Activated CD4-positive, alpha-beta memory T cell treated with anti-CD3 and anti-CD28 coated beads for 36 hours (primary cell): ENCODE results near the gene TBX6. TPM values are rescaled to one million over a fixed set of nuclear protein-coding genes. Genes with fewer than 3 reads are reported as not detected.
"Not testable (repeated sequence)": the region's sequence is repeated elsewhere in the genome, so short reads cannot be mapped to it uniquely, and the experiment has no call there.

ENCODE experiments used
- CTCF ChIA-PET: fragments of 350-600 bp; sonication (Branson Sonifier 250); formaldehyde crosslinking; loops from one replicate; lab custom pipeline; 2021; ENCODE audit warnings: antibody characterized with exemption, inconsistent platforms; lab: Charles Lee
- POLR2A ChIA-PET: fragments of 350-600 bp; sonication (Branson Sonifier 250); formaldehyde crosslinking; loops from one replicate; lab custom pipeline; 2021; ENCODE audit warnings: antibody characterized with exemption; lab: Charles Lee
- DNase-seq: peaks from one replicate; pipeline ENCODE4 v3.0.0-alpha.2; 2020
- H3K27ac Mint-ChIP-seq: one replicate; pipeline ENCODE4 v1.8.0; 2021; ENCODE audit warnings: mixed read lengths
- H3K27me3 Mint-ChIP-seq: one replicate; pipeline ENCODE4 v1.8.0; 2021; ENCODE audit warnings: mixed read lengths
- H3K36me3 Mint-ChIP-seq: one replicate; pipeline ENCODE4 v1.8.0; 2021; ENCODE audit warnings: mixed read lengths
- H3K4me1 Mint-ChIP-seq: one replicate; pipeline ENCODE4 v1.8.0; 2021; ENCODE audit warnings: low read depth, mixed read lengths
- H3K4me3 Mint-ChIP-seq: one replicate; pipeline ENCODE4 v1.8.0; 2021; ENCODE audit warnings: mild to moderate bottlenecking, mixed read lengths
- H3K9me3 Mint-ChIP-seq: one replicate; pipeline ENCODE4 v1.8.0; 2021; ENCODE audit warnings: mixed read lengths
- intact Hi-C: fragments of 100-400 bp; cut with micrococcal nuclease; formaldehyde crosslinking; loops from one replicate; pipeline ENCODE4 v1.15.1; 2023
- total RNA-seq, 2 experiments: library from RNA; stranded (reverse); gene quantifications; one replicate each; pipeline ENCODE4 v1.2.3, GENCODE V29; 2021

Gene TBX6
- total RNA-seq, 2 experiments from 2014 or later = 2.3 to 2.9 TPM

DNA sequence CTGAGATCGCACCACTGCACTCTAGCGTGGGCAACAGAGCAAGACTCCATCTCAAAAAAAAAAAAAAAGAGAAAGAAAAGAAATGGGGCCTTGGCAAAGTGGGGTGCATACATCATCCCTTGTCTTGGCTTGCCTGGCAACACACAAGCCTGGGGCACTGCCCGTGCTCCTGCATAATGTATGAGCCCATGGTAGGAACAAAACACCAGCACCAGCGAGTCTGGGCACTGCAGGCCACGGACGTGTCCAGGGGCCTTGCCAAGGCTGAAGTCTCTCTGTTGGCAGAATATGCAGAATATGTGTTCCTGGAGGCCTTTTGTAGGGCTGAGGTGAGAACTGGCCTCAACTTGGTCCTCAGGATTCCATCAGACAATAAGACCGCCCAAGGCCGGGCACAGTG is 41.9 kb downstream of the TBX6 start:
- H3K27me3 Mint-ChIP-seq = no peaks in the 10 kb centered on the region
- H3K4me3 Mint-ChIP-seq = no peak overlapping the region
- no peak overlapping the region for H3K27ac Mint-ChIP-seq
- POLR2A ChIA-PET = interaction anchor here (1.6 kb wide), 1 partner anchor 15 kb away, joined by 4 read pairs; no protein-coding TSS in a partner anchor
- H3K36me3 Mint-ChIP-seq = no peaks in the 10 kb centered on the region
- DNase-seq = no peak
- no peaks in the 10 kb centered on the region for H3K9me3 Mint-ChIP-seq
- intact Hi-C loops = loop anchor here (5.0 kb wide), 1 partner anchor 42 kb away; the partner anchor contains the start of gene TBX6
- H3K4me1 Mint-ChIP-seq = peaks cover 28% of the 10 kb centered on the region
- CTCF ChIA-PET = no interaction called here

DNA sequence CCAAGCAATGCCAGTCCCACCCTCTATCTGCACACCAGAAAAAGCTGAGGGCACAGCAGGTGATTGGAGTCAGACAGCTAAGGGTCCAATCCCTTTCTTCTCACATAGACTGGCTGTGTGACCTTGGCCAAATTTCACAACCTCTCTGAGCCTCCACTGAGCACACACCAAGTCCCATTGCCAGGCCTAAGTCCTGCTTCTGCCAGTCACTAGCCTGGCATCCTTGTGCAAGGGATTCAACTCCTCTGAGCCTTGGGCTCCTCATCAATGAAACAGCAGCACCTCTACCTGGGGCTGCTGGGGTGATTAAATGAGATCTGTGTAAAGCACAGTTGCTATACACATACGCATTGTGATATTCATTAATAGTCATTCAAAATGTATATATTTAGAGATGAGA is 45.1 kb downstream of the TBX6 start:
- no peak for DNase-seq
- Mint-ChIP-seq H3K4me1 (peaks cover 14% of the 10 kb centered on the region), H3K36me3 (no peaks in the 10 kb centered on the region), H3K27ac (no peak overlapping the region), H3K27me3 (no peaks in the 10 kb centered on the region), H3K4me3 (no peak overlapping the region), H3K9me3 (no peaks in the 10 kb centered on the region)
- intact Hi-C loops = no loop called here
- POLR2A ChIA-PET = no interaction called here
- CTCF ChIA-PET = interaction anchor here (1.2 kb wide), 1 partner anchor 14 kb away, joined by 3 read pairs; no protein-coding TSS in a partner anchor

DNA sequence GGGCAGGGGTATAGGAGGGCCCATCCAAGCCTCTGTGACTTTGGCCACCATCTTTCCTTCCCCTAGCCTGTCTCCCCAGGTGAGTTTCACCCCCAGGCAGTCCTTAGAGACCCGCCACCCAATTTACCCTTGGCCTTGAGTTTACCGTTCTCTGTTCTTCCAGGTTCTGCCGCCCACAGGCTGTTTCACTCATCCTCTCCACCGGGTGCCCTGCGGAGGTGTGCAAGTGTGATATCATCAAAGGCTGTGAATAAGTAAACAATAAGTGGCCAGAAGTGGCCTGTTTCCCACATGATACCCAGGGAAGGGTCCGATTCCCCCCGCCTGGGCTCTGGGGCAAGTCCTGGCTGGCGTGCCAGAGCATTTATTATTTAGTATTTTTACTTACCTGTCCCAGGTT is 45.5 kb downstream of the TBX6 start:
- Mint-ChIP-seq H3K4me1 (peaks cover 12% of the 10 kb centered on the region), H3K27me3 (no peaks in the 10 kb centered on the region), H3K4me3 (no peak overlapping the region), H3K9me3 (no peaks in the 10 kb centered on the region), H3K27ac (no peak overlapping the region), H3K36me3 (no peaks in the 10 kb centered on the region)
- peak; percentile 49 for DNase-seq
- intact Hi-C loops = no loop called here
- CTCF ChIA-PET = interaction anchor here (1.2 kb wide), 1 partner anchor 14 kb away, joined by 3 read pairs; no protein-coding TSS in a partner anchor
- POLR2A ChIA-PET = no interaction called here

DNA sequence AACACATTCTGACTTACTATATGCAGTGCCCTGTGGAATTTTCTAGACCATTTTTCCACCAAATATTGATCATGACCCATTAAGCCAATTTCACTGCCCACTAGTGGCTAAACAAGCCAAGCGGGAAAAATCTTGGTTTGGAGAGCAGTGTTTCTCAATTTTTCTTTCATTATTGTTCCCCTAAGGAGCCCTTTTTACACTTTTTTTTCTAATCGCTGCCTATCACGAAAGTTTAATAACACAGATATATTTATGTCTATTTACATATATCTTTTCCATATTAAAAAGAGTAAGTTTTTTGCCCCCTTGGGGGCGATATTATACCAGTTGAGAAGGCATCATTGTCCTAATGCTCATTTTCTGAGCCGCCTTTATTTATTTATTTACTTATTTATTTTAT is 49.9 kb downstream of the TBX6 start:
- no peak for DNase-seq
- Mint-ChIP-seq H3K4me1 (peaks cover 8% of the 10 kb centered on the region), H3K9me3 (no peaks in the 10 kb centered on the region), H3K36me3 (no peaks in the 10 kb centered on the region), H3K27ac (no peak overlapping the region), H3K4me3 (no peak overlapping the region), H3K27me3 (peaks cover 3% of the 10 kb centered on the region)
- ChIA-PET POLR2A (interaction anchor here (0.7 kb wide), 1 partner anchor 45 kb away, joined by 3 read pairs; the partner anchor contains the start of gene INO80E), CTCF (interaction anchor here (1.2 to 3.3 kb wide), 6 partner anchors 10 to 51 kb away, joined by 5 to 17 read pairs (median 8); partner anchors contain the start of genes TBX6 and TLCD3B)
- intact Hi-C loops = no loop called here

DNA sequence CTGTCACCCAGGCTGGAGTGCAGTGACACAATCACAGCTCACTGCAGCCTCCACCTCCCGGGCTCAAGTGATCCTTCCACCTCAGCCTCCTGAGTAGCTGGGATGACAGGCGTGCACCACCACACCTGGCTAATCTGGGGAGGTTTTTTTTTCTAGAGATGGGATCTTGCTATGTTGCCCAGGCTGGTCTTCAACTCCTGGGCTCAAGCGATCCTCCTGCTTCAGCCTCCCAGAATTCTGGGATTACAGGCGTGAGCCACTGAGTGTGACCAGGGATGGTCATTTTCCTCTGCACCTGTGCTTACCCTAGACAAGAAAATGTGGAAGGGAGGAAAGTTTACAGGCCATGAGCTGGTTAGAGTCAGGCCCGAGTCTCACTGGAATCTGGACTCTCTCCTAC is 51.0 kb downstream of the TBX6 start:
- POLR2A ChIA-PET, H3K27ac Mint-ChIP-seq, H3K4me3 Mint-ChIP-seq, intact Hi-C loops, DNase-seq, H3K36me3 Mint-ChIP-seq, H3K9me3 Mint-ChIP-seq, H3K27me3 Mint-ChIP-seq, H3K4me1 Mint-ChIP-seq: not testable (repeated sequence)
- CTCF ChIA-PET = interaction anchor here (1.2 to 2.6 kb wide), 2 partner anchors 9 to 15 kb away, joined by 6 to 11 read pairs; partner anchors contain the start of gene TLCD3B

DNA sequence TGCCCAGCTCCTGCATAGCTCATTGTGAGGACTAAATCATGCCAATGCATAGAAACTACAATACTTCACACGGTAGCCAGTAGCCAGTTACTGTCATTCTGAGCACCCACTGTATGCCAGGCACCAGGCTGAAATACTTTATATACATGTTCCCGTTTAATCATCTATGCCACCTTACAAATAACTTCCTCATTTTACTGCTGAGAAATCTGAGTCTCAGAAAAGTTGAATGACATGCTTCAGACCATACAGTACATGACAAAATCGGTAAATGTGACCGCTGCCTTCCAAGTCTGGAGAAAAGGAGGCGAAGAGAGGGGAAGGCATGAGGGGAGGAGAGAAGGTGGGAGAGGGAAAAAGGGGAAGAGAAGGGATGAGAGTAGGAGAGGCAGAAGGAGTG is 51.5 kb downstream of the TBX6 start:
- peaks cover 3% of the 10 kb centered on the region for H3K4me1 Mint-ChIP-seq
- no peak overlapping the region for H3K4me3 Mint-ChIP-seq
- H3K36me3 Mint-ChIP-seq = no peaks in the 10 kb centered on the region
- DNase-seq = no peak
- H3K27me3 Mint-ChIP-seq = peaks cover 6% of the 10 kb centered on the region
- H3K27ac Mint-ChIP-seq = no peak overlapping the region
- intact Hi-C loops = no loop called here
- no peaks in the 10 kb centered on the region for H3K9me3 Mint-ChIP-seq
- ChIA-PET POLR2A (no interaction called here), CTCF (interaction anchor here (0.6 to 2.6 kb wide), 3 partner anchors 9 to 224 kb away, joined by 3 to 11 read pairs (median 8); partner anchors contain the start of genes PAGR1 and TLCD3B)

Other genes with a start within 250 kb of the TBX6 start
- gene CDIPT, start 228.7 kb downstream of the TBX6 start, total RNA-seq = 10 to 100 TPM; 39.5 to 43.9 TPM
- under 1 TPM; 0.38 to 0.58 TPM for gene SEZ6L2, start 192.4 kb downstream of the TBX6 start, total RNA-seq
- gene ASPHD1, start 191.4 kb downstream of the TBX6 start, total RNA-seq = 1 to 10 TPM; 1.6 to 1.9 TPM
- gene KCTD13, start 165.7 kb downstream of the TBX6 start, total RNA-seq = 10 to 100 TPM; 36.6 to 37.9 TPM
- 10 to 100 TPM; 57.1 to 64.8 TPM for gene TMEM219, start 129.8 kb downstream of the TBX6 start, total RNA-seq
- 10 to 100 TPM; 27.2 to 28.2 TPM for gene TAOK2, start 118.1 kb downstream of the TBX6 start, total RNA-seq
- 10 to 100 TPM; 40.5 to 40.6 TPM for gene HIRIP3, start 96.3 kb downstream of the TBX6 start, total RNA-seq
- 10 to 100 TPM; 84.1 to 94.0 TPM for gene INO80E, start 95.7 kb downstream of the TBX6 start, total RNA-seq
- gene DOC2A, start 80.9 kb downstream of the TBX6 start, total RNA-seq = under 1 TPM; 0.33 to 0.34 TPM
- not detected for gene C16orf92, start 68.7 kb downstream of the TBX6 start, total RNA-seq
- 1 to 10 TPM; 5.0 TPM for gene TLCD3B, start 60.7 kb downstream of the TBX6 start, total RNA-seq
- 1,000 to 10,000 TPM; 1,724 to 1,734 TPM for gene ALDOA, start 26.2 kb downstream of the TBX6 start, total RNA-seq
- 100 to 1,000 TPM; 121 to 133 TPM for gene PPP4C, start 15.9 kb downstream of the TBX6 start, total RNA-seq
- 10 to 100 TPM; 32.5 to 36.9 TPM for gene YPEL3, start 4.3 kb upstream of the TBX6 start, total RNA-seq
- 1 to 10 TPM; 5.3 to 9.9 TPM for gene GDPD3, start 21.6 kb upstream of the TBX6 start, total RNA-seq
- gene MAPK3, start 31.3 kb upstream of the TBX6 start, total RNA-seq = 10 to 100 TPM; 85.5 to 93.1 TPM
- 1,000 to 10,000 TPM; 1,027 to 1,051 TPM for gene CORO1A, start 91.7 kb upstream of the TBX6 start, total RNA-seq
- gene BOLA2B, start 101.7 kb upstream of the TBX6 start, total RNA-seq = 100 to 1,000 TPM; 156 to 159 TPM
- 10 to 100 TPM; 98.8 to 99.9 TPM for gene SLX1A, start 102.0 kb upstream of the TBX6 start, total RNA-seq
- gene SULT1A3, start 107.3 kb upstream of the TBX6 start, total RNA-seq = 10 to 100 TPM; 14.2 to 15.2 TPM
- 10 to 100 TPM in 1 of 2 experiments, 1 to 10 TPM in 1; 6.5 to 11.9 TPM for gene NPIPB13, start 156.6 kb upstream of the TBX6 start, total RNA-seq